Stimulated activated CD4-positive, alpha-beta T cell treated with anti-CD3 and anti-CD28 coated beads, Interleukin-15, amount 100 ng/mL, for 24 hours (primary cell): Measurements from ENCODE around the gene EVI5.
"Not testable (repeated sequence)": the region's sequence is repeated elsewhere in the genome, so short reads cannot be mapped to it uniquely, and the experiment has no call there.

Experiments
- DNase-seq: peaks from one replicate; pipeline ENCODE4 v3.0.0-alpha.2; 2020

The EVI5 gene

GRCh38 chr1:92663775-92664174 is 121.1 kb downstream of the EVI5 start:
- no peak for DNase-seq

DNA sequence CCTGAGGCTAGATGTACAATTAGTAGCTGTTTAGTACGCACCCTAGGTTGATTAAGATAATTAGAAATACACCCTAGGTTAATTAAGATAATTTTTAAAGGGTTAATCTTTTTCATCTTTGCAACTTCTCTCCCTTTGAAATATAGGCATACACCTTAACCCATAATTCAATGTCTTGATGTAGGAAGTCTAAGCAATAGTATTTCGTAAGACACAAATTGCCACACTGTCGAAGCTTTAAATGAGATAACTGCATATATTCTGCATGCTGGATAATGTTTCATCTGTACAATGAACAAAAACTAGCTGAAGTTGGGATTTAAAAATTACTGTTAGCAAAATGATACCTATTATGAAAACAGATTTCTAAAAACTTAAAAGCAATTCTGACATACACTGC is 122.9 kb downstream of the EVI5 start:
- no peak for DNase-seq

DNA sequence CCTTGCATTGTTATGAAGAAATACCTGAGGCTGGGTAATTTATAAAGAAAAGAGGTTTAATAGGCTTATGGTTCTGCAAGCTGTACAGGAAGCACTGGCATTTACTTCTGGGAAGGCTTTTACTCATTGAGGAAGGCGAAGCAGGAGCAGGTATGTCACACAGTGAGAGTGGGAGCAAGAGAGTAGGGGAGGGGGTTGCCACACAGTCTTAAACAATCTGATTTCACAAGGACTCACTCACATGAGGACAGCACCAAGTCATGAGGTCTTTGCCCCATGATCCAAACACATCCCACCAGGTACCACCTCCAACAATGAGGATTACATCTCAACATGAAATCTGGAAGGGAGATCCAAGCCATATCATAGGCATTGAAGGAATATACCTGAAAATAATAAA is 127.2 kb downstream of the EVI5 start:
- DNase-seq, result no peak

GRCh38 chr1:92655197-92655801 is 129.6 kb downstream of the EVI5 start:
- no peak for DNase-seq

- DNase-seq, result no peak
Observed at GRCh38 chr1:92653605-92654381, 131.1 kb downstream of the EVI5 start.

GRCh38 chr1:92640686-92641085 is 144.2 kb downstream of the EVI5 start:
- DNase-seq, result not testable (repeated sequence)

DNA sequence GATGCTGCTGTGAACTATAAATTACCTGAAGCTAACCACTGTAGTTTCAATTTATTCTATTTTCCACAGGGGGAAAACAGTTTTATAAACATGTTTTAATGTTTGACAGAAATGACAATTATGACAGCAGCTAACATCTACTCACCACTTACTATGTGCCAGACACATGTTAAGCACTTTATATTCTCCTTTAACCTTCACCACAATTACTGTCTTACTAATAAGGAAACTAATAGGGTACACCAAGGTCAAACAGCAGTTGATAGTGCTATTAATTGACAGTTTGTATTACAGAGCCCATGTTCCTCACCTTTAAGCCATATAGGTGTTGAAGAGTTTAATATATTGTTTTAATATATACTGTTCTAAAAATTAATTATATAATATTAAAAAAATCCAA is 146.4 kb downstream of the EVI5 start:
- DNase-seq, result no peak

GRCh38 chr1:92635203-92635602 is 149.7 kb downstream of the EVI5 start:
- DNase-seq, result not testable (repeated sequence)

GRCh38 chr1:92623187-92623778 is 161.6 kb downstream of the EVI5 start:
- no peak for DNase-seq

DNA sequence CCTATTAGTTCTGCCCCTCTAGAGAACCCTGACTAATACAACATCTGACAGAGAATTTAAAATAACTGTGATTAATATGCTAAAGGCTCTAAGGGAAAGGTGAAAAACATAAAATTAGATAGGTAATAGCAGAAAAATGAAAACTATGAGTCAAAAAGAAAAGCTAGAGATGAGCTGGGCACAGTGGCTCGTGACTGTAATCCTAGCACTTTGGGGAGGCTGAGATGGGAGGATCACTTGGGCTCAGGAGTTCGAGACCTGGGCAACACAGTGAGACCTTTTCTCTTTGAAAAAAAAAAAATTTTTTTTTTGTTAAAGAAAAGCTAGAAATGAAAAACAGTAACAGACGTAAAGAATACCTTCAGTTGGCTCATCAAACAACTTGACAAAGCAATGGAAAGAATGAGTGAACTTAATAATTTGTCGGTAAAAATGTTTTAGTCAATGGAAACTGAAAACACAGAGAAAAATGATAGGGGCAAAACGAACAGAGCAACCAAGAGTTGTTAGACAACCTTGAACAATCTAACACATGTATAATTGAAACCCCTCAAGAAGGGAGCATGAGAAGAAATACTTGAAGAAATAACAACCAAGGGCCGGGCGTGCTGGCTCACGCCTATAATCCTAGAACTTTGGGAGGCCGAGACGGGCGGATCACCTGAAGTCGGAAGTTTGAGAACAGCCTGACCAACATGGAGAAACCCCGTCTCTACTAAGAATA is 165.3 kb downstream of the EVI5 start:
- DNase-seq, result peak; percentile 44

DNA sequence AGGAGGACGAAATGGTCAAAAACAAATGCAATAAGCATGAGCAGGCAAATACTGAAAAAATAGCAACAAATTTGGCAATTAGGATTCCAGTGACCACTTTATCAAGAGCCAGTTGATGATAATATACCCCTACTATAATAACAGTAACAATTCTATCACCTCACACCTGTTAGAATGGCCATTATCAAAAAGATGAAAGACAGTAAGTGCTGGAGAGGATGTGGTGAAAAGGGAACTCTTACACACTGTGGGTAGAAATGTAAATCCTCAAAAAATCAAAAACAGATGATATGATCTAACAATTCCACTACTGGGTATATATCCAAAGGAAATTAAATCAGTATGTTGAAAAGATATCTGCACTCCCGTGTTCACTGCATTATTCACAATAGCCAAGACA is 183.9 kb downstream of the EVI5 start:
- DNase-seq, result no peak

GRCh38 chr1:92599184-92599583 is 185.7 kb downstream of the EVI5 start:
- no peak for DNase-seq

DNA sequence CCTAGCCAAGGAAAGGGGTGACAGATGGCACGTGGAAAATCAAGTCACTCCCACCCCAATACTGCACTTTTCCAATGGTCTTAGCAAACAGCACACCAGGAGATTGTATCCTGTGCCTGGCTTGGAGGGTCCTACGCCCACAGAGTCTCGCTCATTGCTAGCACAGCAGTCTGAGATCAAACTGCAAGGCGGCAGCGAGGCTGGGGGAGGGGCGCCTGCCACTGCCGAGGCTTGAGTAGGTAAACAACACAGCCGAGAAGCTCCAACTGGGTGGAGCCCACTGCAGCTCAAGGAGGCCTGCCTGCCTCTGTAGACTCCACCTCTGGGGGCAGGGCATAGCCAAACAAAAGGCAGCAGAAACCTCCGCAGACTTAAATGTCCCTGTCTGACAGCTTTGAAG is 195.5 kb downstream of the EVI5 start:
- DNase-seq, result not testable (repeated sequence)

- peak; percentile 54 for DNase-seq
Observed at GRCh38 chr1:92587445-92587844, 197.5 kb downstream of the EVI5 start.

DNA sequence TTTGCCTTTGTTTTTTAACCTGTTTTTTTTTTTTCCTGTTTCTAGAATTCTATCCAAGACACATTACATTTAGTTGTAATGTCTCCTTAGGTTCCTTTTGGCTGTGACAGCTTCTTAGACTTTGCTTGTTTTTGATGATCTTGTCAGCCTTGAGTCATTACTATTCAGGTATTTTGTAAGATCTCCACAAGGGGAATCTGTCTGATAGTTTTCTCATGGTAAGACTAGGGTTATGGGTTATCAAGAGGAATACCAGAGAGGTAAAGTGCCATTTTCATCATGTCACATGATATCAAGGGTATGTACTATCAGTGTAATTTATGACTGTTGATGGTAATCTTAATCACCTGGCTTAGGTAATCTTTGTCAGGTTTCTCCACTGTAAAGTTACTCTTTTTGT is 199.1 kb downstream of the EVI5 start:
- DNase-seq, result no peak

DNA sequence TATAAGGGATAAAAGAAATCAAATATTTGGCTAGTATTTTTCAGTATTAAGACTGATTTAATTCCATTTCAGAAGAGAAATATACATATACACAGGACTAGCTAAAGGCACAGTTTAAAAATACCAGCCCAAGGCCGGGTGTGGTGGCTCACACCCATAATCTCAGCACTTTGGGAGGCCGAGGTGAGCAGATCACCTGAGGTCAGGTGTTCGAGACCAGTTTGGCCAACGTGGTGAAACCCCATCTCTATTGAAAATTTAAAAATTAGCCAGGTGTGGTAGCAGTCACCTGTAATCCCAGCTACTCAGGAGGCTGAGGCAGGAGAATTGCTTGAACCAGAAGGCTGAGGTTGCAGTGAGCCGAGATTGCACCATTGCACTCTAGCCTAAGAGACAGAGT is 200.1 kb downstream of the EVI5 start:
- peak; percentile 24 for DNase-seq

- DNase-seq, result no peak
Observed at GRCh38 chr1:92583821-92584760, 200.8 kb downstream of the EVI5 start.

- peak; percentile 30 for DNase-seq
Observed at GRCh38 chr1:92577261-92577895, 207.5 kb downstream of the EVI5 start.

- no peak for DNase-seq
Observed at GRCh38 chr1:92575123-92575522, 209.8 kb downstream of the EVI5 start.

DNA sequence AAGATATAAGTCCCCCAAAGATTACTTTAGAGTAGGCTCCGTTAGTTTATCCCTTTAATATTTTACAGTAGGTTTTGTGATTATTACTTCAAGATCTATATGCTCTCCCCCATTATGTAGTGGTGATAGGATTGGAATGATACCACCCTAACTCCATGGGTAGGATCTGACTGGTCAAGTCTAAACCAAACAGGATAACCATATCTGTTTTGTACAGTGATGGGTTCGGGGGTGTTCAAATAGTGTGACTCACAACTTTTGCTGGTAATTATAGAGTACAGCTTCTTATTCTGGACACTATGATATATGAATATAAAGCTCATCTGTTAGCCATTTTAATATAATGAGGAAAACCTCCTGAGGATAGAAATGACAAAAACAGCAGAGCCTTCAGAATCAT is 212.4 kb downstream of the EVI5 start:
- DNase-seq, result no peak

DNA sequence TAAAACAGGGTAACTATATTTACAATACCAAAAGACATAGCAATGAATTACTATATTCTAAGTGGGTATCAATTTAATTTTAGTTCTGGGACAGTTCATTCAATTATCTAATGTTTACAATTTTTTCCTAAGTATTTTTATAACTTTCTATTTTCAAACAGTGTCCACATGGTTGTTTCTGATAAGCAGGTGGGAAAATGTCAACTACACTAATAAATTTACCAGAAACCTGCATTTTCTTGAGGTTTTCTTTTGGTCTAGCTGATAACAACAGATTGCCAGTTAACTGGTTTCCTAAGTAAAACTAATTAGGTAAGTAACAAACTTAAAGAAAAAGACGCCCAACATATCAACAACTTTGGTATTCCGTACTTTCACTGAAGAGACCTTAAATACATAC is 213.3 kb downstream of the EVI5 start:
- DNase-seq, result no peak
